HEK293T (cell line): ENCODE results near the gene KIF12.

ENCODE experiments used
- CTBP1 ChIP-seq: fragments of 450-650 bp; IDR thresholded peaks from 2 replicates; pipeline ENCODE4 v1.6.1; 2016; ENCODE audit warnings: borderline replicate concordance
- FOXA1 ChIP-seq: fragments of 450-650 bp; IDR thresholded peaks from 2 replicates; pipeline ENCODE4 v1.6.1; 2016; ENCODE audit warnings: mild to moderate bottlenecking
- HDGF ChIP-seq: fragments of 450-650 bp; IDR thresholded peaks from 2 replicates; pipeline ENCODE4 v1.6.1; 2017; ENCODE audit warnings: antibody characterized with exemption, borderline replicate concordance
- LEF1 ChIP-seq: fragments of 450-650 bp; IDR thresholded peaks from 2 replicates; pipeline ENCODE4 v1.6.1; 2017; ENCODE audit warnings: mild to moderate bottlenecking, borderline replicate concordance
- NFRKB ChIP-seq: fragments of 450-650 bp; IDR thresholded peaks from 2 replicates; pipeline ENCODE4 v1.6.1; 2016; ENCODE audit warnings: mild to moderate bottlenecking, moderate library complexity
- PKNOX1 ChIP-seq: fragments of 450-650 bp; IDR thresholded peaks from 2 replicates; pipeline ENCODE4 v1.6.1; 2016
- SP1 ChIP-seq: fragments of 450-650 bp; IDR thresholded peaks from 2 replicates; pipeline ENCODE4 v1.6.1; 2017
- SUZ12 ChIP-seq: fragments of 450-650 bp; IDR thresholded peaks from 2 replicates; pipeline ENCODE4 v1.6.1; 2016; ENCODE audit warnings: mild to moderate bottlenecking
- ZNF384 ChIP-seq: fragments of 450-650 bp; IDR thresholded peaks from 2 replicates; pipeline ENCODE4 v1.6.1; 2016

- TF ChIP-seq SP1, result no peak
- no peak for TF ChIP-seq NFRKB
- TF ChIP-seq FOXA1, result no peak
- no peak for TF ChIP-seq CTBP1
- TF ChIP-seq ZNF384, result no peak
- TF ChIP-seq PKNOX1, result no peak
- TF ChIP-seq SUZ12, result no peak
- no peak for TF ChIP-seq LEF1
- no peak for TF ChIP-seq HDGF
Measured at GRCh38 chr9:114097613-114098020, 1.5 kb downstream of the KIF12 start.
